OCI-LY1 (cell line): ENCODE measurements around the gene EPHB2.

Experiments
- H2AFZ ChIP-seq: fragments of 200-600 bp; sonication (generic), shearing (Covaris generic); 2 replicates; pipeline ENCODE4 v1.6.0; 2014; ENCODE audit warnings: antibody characterized with exemption, mild to moderate bottlenecking, low read length
- H3F3A ChIP-seq: fragments of 200-600 bp; sonication (generic), shearing (Covaris generic); 2 replicates; pipeline ENCODE4 v1.6.0; 2014; ENCODE audit warnings: mild to moderate bottlenecking, antibody characterized with exemption, low read length, moderate library complexity; ENCODE audit not compliant: insufficient read depth
- H3K27ac ChIP-seq: fragments of 200-600 bp; sonication (generic); 2 replicates; pipeline ENCODE4 v1.5.1; 2014; ENCODE audit warnings: low read length, mixed run types, mild to moderate bottlenecking, low read depth; ENCODE audit not compliant: poor library complexity, severe bottlenecking
- H3K27me3 ChIP-seq: fragments of 200-600 bp; sonication (generic); 2 replicates; pipeline ENCODE4 v1.6.0; 2014; ENCODE audit warnings: antibody characterized with exemption, mild to moderate bottlenecking, low read length, moderate library complexity; ENCODE audit not compliant: insufficient read depth
- H3K36me3 ChIP-seq: fragments of 200-600 bp; sonication (generic); 2 replicates; pipeline ENCODE4 v1.6.1; 2014; ENCODE audit warnings: mild to moderate bottlenecking, antibody characterized with exemption, low read length, moderate library complexity, mixed read lengths; ENCODE audit not compliant: insufficient read depth
- H3K4me1 ChIP-seq: fragments of 200-600 bp; sonication (generic); 2 replicates; pipeline ENCODE4 v1.5.1; 2014; ENCODE audit warnings: mild to moderate bottlenecking, low read length, moderate library complexity; ENCODE audit not compliant: insufficient read depth, severe bottlenecking
- H3K4me2 ChIP-seq: fragments of 200-600 bp; sonication (generic), shearing (Covaris generic); 2 replicates; pipeline ENCODE4 v1.6.1; 2014; ENCODE audit warnings: low read length
- H3K4me3 ChIP-seq: fragments of 200-600 bp; sonication (generic); 2 replicates; pipeline ENCODE4 v1.5.1; 2014; ENCODE audit warnings: low read length, low read depth, mild to moderate bottlenecking, mixed read lengths; ENCODE audit not compliant: poor library complexity, severe bottlenecking
- H3K79me2 ChIP-seq: fragments of 200-600 bp; shearing (Covaris generic); 2 replicates; pipeline ENCODE4 v1.6.1; 2016; ENCODE audit warnings: mixed run types, low read length, mixed read lengths; ENCODE audit not compliant: insufficient read depth
- H3K9ac ChIP-seq: fragments of 200-600 bp; sonication (generic), shearing (Covaris generic); 2 replicates; pipeline ENCODE4 v1.6.1; 2014; ENCODE audit warnings: mild to moderate bottlenecking, low read length, mixed read lengths
- H3K9me2 ChIP-seq: fragments of 200-600 bp; sonication (generic), shearing (Covaris generic); 2 replicates; pipeline ENCODE4 v1.6.1; 2014; ENCODE audit warnings: low read depth, mild to moderate bottlenecking, low read length, mixed read lengths
- H3K9me3 ChIP-seq: fragments of 200-600 bp; shearing (Covaris generic); 2 replicates; pipeline ENCODE4 v1.6.1; 2014; ENCODE audit warnings: low read length, mixed read lengths
- H4K20me1 ChIP-seq: fragments of 200-600 bp; sonication (generic), shearing (Covaris generic); 2 replicates; pipeline ENCODE4 v1.6.0; 2016; ENCODE audit warnings: mild to moderate bottlenecking, low read length; ENCODE audit not compliant: insufficient read depth
- EZH2 ChIP-seq: fragments of 200-600 bp; sonication (generic), shearing (Covaris generic); IDR thresholded peaks from 2 replicates; pipeline ENCODE4 v1.8.0; 2017; ENCODE audit warnings: borderline replicate concordance, mixed run types, mild to moderate bottlenecking, antibody characterized with exemption, low read length, moderate library complexity, mixed read lengths
- TF ChIP-seq, protein P1 (sequence below): fragments of 200-600 bp; sonication (generic), shearing (Covaris generic); IDR thresholded peaks from 2 replicates; pipeline ENCODE4 v1.5.1; 2017; ENCODE audit warnings: mild to moderate bottlenecking, antibody characterized with exemption, low read length, moderate library complexity, mixed read lengths

Gene EPHB2

DNA sequence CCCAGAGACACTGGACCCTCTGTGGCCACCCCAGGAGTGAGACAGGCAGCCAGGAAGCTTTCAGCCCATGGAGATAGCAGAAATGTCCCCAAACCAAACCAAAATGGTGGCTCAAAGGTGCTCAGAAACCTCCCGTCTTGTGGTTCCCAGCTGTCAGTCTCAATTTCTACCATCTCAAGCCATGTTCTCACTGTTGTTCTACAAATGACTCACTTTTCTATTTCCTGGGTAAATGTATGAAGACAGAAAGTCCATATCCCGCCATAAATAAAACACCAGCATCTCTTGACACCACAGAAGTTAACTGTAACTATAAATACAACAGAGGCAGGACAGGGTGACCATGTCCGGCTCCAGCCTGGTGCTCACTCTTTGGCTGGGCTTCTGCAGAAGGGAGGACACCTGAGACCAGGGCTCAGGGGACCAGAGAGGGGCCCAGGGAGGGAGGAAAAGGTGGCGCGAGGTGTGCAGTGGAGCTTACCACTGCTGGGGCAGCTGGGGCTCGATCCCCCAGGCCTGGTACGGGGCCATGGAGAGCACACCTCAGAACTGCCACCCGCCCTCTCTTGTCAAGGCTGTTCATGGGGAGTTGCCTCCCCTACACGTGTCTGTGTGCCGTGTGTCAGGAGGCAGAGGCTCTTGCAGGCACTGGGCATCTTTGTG is 43.6 kb downstream of the EPHB2 start:
- Histone ChIP-seq H3K4me1 (no peaks in the 10 kb centered on the region), H2AFZ (no peak overlapping the region), H3K4me3 (no peak overlapping the region), H3K9me2 (no peaks in the 10 kb centered on the region), H3K9me3 (no peaks in the 10 kb centered on the region), H3F3A (no peaks in the 10 kb centered on the region), H3K36me3 (no peaks in the 10 kb centered on the region), H3K4me2 (no peak overlapping the region), H3K79me2 (no peaks in the 10 kb centered on the region), H3K9ac (no peak overlapping the region), H3K27ac (no peak overlapping the region), H3K27me3 (no peaks in the 10 kb centered on the region), H4K20me1 (no peaks in the 10 kb centered on the region)
- TF ChIP-seq EZH2 = no peak
- TF ChIP-seq, protein P1, sequence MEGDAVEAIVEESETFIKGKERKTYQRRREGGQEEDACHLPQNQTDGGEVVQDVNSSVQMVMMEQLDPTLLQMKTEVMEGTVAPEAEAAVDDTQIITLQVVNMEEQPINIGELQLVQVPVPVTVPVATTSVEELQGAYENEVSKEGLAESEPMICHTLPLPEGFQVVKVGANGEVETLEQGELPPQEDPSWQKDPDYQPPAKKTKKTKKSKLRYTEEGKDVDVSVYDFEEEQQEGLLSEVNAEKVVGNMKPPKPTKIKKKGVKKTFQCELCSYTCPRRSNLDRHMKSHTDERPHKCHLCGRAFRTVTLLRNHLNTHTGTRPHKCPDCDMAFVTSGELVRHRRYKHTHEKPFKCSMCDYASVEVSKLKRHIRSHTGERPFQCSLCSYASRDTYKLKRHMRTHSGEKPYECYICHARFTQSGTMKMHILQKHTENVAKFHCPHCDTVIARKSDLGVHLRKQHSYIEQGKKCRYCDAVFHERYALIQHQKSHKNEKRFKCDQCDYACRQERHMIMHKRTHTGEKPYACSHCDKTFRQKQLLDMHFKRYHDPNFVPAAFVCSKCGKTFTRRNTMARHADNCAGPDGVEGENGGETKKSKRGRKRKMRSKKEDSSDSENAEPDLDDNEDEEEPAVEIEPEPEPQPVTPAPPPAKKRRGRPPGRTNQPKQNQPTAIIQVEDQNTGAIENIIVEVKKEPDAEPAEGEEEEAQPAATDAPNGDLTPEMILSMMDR = no peak

DNA sequence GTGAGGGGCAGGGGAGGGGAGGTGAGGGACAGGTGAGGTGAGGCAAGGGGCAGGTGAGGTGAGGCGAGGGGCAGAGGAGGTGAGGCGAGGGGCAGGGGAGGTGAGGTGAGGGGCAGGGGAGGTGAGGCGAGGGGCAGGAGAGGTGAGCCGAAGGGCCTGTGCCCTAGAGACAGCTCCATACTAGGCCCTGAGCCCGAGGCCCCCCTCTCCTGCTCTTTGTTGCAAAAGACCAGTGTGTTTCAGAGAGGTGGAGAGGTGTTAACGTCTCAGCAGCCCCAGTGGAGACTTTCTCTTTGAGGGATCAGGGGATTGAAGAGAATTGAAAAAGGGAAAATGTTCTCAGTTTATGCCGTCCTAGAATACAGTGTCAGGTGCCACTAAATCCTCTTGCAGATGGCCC is 44.2 kb downstream of the EPHB2 start:
- TF ChIP-seq EZH2 = no peak
- TF ChIP-seq, protein P1 = no peak
- H3F3A ChIP-seq = no peaks in the 10 kb centered on the region
- no peaks in the 10 kb centered on the region for H3K79me2 ChIP-seq
- H2AFZ ChIP-seq = no peak overlapping the region
- H3K9ac ChIP-seq = no peak overlapping the region
- no peaks in the 10 kb centered on the region for H3K9me3 ChIP-seq
- no peaks in the 10 kb centered on the region for H3K36me3 ChIP-seq
- no peaks in the 10 kb centered on the region for H3K9me2 ChIP-seq
- H3K27me3 ChIP-seq = no peaks in the 10 kb centered on the region
- H4K20me1 ChIP-seq = no peaks in the 10 kb centered on the region
- no peaks in the 10 kb centered on the region for H3K4me1 ChIP-seq
- no peak overlapping the region for H3K27ac ChIP-seq
- no peak overlapping the region for H3K4me2 ChIP-seq
- no peak overlapping the region for H3K4me3 ChIP-seq

DNA sequence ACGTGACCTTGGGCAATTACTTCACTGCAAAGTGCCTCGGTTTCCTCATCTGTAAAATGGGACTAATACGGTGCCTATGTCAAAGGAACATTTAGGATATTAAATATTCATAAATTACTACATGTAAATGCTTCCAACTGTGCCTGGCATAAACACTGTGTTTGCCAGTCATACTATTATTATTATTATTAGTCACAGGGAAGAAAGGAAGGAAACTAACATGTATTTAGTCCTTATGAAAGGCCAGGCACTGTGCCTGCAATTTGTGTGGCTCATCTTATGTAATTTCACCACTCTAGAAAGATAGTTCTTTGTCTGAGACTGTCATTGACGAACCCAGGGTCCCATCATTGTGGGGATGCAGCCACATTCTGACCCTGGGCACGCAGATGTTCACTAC is 45.0 kb downstream of the EPHB2 start:
- Histone ChIP-seq H3F3A (no peaks in the 10 kb centered on the region), H3K4me1 (no peaks in the 10 kb centered on the region), H2AFZ (no peak overlapping the region), H3K9me2 (no peaks in the 10 kb centered on the region), H3K27ac (no peak overlapping the region), H3K27me3 (no peaks in the 10 kb centered on the region), H3K36me3 (no peaks in the 10 kb centered on the region), H3K4me3 (no peak overlapping the region), H4K20me1 (no peaks in the 10 kb centered on the region), H3K9ac (no peak overlapping the region), H3K79me2 (no peaks in the 10 kb centered on the region), H3K4me2 (no peak overlapping the region), H3K9me3 (no peaks in the 10 kb centered on the region)
- TF ChIP-seq, protein P1 = no peak
- TF ChIP-seq EZH2 = no peak
